Renal cortex interstitium (tissue), 11 donors: Measurements from ENCODE around the gene SNED1. TPM values are rescaled to one million over a fixed set of nuclear protein-coding genes. Genes with fewer than 3 reads are reported as not detected.
A peak's percentile ranks its signal among the peaks of the same experiment; 100 is the strongest.
"Not testable (repeated sequence)": the region's sequence is repeated elsewhere in the genome, so short reads cannot be mapped to it uniquely, and the experiment has no call there.

Experiments
- DNase-seq, 11 donors: peaks; one replicate each; pipeline ENCODE4 v3.0.0-alpha.2; 2013; ENCODE audit warnings: low read depth in 9 of 11, low spot score in 4 of 11; ENCODE audit errors: extremely low read depth in 1 of 11
- polyA plus RNA-seq, 3 donors: library from polyadenylated mRNA; unstranded; fragments of 120-200 nt; gene quantifications; one replicate each; pipeline ENCODE4 v1.2.1, GENCODE V29; 2013; ENCODE audit not compliant: insufficient read length in 3 of 3

The SNED1 gene
- polyA plus RNA-seq, 3 donors = 6.1 to 13.9 (median 8.1) TPM

DNA sequence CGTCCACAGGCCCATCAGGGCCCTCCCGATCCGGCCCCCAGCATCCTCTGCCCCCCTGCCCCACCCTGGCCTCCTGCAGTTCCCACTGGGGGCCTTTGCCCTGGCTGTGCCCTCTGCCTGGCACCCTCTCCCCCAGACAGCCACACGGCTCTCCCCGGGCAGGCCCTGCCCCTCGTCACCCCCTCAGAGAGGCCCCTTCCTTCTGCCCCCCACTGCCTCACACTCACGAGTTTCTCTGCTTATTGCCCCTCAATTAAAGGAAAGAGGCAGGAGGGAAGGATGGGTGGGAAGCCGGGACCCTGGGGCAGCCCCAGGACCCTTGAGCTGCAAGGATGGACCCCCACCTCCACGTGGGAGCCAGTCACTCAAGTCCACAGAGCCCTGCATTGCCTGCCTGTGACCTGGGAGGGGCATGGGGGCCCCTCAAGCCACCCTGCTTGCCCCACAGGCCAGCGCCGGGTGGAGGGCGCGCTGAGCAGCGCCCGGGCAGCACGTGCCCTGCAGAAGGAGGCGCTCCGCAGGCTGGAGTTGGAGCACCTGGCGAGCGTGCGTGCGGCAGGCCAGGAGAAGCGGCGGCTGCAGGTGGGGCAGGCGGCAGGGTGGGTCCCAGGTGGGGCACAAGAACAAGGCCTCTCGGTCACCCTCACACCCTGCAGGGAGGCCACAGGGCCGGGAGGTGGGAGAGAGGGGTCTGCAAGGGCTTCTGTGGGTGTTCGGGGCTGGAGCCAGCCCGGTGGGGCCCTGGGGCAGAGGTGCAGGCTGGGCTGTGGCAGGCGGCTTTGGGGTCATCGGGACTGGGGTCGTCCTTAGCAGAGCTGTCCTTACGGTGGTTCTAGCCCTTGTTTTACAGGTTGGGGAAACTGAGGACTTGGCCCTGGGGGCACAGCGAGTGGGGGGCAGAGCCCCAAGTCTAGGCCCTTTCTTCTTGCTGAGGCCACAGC, 30.5 kb upstream of the SNED1 start:
- DNase-seq = no peak

DNA sequence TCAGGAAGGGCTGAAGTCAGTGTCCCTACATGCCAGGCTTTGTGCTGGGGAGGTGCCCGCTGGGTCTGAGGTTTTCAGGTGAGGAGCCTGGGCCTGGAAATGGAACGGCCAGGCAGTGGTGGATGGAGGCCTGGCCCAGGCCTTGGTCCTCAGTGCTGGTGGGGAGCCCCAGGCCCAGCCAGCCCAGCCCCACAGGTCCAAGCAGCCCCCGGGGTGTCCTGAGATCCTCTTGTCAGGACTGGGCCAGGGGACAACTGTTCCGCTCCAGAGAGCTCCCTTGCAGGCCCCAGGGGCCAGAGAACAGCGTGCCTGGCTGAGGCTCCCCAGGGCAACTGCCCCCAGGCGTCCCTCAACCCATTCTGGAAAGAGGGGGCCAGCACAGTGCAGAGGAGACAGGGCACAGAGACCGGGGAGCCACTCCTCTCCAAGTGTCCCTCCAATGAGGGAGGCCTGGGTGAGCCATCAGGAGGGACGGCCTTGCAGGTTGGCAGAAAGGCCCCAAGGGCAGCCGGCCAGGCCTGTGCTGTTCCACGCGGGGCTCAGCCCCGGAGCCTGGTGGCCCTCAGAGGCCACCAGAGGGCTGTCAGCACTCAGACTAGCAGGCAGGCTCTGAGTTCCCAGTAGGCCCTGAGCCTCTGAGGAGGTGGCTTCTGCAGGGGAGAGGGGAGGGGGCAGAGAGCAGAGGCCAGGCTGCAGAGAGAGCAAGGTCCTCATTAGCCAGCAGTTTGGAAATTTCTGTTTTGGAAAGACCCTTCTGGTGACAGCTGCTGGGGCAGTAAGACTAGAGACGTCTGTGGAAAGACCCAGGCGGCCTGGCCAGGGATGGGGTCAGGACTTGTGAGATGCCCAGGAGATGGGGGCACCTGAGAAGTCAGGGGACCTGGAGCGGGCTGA, 29.4 kb upstream of the SNED1 start:
- no peak for DNase-seq

DNA sequence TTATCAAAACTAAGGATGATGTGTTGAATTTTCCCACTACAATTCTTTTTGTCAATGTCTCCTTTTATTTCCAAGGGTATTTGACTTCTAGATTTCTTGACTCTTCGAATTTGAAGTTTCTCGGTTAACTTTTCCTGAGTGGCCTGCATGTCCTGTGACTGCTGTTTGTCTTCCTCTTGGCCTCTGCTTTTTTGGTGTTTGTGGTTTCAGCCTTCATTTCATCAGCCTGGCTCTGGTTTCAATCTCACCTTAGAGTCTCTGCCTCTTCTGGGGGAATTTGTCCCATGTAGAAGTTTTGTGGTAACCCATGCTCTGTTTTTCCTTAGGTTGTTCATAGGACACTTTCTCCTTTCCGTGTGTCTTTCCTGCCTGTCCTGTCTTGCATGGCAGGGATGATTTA, 28.3 kb upstream of the SNED1 start:
- DNase-seq = no peak

DNA sequence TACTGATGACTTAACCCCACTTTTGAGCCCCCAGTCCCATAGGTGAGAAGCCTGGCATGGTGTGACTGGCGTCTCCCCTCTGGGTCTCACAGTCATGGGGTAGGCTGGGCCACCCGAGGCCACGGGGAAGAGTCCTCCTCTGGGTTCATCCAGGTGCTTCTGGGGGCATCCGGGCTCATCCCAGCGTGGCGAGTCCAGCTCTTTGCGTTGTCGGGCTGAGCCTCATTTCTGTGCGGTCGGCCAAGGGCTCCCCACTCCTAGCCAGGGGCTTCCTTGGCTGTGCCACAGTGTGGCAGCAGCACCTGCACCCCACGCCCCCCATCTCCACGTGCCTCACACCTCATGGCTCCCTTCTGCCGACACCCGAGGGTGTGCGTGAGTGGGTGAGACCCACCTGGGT, 27.6 kb upstream of the SNED1 start:
- no peak for DNase-seq

DNA sequence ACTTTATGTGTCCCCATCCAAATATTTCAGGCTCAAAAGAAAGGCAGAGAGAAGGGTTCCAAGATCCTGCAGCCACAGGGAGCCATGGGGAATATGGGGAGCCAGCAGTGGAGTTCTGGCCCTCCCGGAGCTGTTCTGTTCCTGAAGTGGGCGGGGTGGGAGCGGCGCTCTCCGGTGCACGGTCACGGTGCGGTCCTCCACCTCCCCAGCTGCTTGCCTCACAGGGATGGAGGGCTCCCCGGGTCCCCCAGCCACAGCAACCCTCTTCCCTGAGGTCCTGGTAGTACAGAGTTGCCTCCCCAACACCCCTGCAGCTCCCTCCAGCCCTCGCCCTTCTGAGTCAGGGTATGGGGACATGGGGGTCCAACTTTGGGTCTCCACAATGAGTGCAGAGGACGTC, 26.2 kb upstream of the SNED1 start:
- DNase-seq = no peak

DNA sequence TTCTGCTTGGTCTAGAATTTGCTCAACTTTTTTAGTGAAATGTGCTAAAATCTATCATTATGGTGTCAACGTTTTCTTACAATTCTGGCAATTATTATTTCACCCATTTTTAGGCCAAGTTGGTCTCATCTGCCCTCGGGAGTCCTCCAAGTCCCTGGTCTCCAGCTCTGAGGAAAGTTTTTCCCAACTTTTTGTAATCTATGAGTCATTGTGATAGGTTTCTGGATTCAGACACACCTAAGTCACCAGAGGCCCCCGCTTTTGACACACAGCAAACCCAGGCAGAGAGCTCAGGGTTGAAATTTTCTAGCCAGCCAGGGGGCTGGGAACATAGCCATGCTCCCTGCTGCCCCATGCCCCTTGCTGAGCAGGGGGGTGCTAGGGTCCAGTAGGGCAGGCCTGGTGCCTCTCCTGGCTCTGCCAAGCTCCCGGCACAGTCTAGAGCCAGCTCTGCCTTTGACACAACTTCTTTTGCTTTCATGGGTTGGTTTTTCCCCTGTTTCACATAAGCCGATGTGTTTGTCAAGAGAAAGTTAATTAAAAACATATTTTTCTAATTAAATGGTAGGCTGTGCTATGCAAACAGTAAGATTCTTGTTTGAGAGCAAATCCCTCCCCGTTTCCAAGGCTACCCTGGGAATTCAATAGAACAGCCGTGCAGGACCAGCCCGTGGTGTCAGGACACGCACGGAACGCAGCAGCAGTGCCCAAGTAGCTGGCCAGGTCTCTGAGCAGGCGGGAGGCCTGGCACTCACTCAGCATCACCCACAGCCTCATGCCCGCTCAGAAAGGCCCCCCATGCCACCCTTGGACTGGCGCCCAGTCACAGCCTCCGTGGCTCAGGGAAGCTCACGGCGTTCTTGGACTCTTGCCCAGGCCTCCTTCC, 25.5 kb upstream of the SNED1 start:
- DNase-seq = no peak

DNA sequence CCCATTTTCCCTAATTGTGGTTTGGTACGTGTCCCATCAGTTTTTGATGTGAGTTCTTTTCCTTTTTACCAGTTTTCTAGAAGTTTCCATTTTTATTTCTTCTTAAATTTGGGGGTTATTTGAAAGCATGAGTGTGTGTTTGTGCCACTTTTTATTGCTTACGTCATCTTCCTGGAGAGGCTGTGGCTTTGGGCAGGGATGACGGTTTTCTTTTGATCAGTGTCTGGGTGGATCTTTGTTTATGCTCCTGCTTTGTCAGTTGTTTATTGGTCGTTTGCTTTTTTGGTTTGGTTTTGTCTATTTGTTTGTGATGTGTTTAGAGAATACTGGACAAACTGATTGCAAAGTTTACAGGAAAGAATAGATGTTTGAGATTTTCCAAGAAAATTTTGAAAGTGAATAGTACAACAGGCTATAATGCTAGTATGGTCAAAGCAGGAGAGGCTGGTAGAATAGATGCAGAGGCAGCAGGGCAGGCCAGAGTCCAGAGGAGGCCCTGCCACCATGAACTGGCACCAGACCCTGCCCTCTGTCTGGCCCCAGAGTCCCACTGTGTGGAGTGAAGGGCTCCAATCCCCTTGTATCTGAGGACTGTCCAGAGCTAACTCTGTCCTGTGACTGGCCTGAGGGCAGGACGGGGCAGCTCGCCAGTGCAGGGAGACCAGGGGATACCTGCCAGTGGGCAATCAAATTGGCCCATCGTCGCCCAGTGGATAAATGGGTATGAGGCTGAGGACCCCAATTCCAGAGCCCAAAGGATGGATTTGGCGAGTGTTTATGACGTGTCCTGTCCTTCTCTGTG, 23.4 kb upstream of the SNED1 start:
- no peak for DNase-seq

DNA sequence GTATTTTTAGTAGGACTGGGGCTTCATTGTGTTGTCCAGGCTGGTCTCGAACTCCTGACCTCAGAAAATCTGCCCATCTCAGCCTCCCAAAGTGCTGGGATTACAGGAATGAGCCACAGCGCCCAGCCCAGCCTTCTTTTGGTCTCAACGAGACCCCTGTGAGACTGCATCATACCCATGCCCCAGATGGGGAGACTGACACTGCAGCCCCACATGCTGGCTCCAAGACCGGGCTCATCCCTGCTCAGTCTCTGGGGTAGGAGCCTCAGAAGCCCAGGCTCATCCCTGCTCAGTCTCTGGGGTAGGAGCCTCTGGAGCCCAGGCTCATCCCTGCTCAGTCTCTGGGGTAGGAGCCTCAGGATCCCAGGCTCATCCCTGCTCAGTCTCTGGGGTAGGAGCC, 22.5 kb upstream of the SNED1 start:
- DNase-seq = not testable (repeated sequence)

DNA sequence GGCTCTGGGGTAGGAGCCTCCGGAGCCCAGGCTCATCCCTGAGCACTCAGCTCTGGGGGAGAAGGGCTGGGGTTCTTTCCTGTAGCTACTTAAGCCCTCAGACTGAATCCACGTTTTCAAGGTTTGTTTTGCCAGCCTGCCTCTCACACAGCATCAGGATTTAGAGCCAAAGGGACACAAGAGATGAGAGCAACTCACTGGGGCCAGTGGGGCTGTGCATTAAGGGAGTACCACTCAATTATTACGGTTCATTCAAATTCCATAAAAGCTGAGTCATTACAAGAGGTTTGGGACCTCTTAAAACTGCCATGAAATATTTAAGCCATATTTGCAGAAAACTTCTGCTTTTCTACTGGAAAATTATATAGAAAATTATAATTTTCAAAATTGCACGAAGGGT, 17.1 kb upstream of the SNED1 start:
- no peak for DNase-seq

DNA sequence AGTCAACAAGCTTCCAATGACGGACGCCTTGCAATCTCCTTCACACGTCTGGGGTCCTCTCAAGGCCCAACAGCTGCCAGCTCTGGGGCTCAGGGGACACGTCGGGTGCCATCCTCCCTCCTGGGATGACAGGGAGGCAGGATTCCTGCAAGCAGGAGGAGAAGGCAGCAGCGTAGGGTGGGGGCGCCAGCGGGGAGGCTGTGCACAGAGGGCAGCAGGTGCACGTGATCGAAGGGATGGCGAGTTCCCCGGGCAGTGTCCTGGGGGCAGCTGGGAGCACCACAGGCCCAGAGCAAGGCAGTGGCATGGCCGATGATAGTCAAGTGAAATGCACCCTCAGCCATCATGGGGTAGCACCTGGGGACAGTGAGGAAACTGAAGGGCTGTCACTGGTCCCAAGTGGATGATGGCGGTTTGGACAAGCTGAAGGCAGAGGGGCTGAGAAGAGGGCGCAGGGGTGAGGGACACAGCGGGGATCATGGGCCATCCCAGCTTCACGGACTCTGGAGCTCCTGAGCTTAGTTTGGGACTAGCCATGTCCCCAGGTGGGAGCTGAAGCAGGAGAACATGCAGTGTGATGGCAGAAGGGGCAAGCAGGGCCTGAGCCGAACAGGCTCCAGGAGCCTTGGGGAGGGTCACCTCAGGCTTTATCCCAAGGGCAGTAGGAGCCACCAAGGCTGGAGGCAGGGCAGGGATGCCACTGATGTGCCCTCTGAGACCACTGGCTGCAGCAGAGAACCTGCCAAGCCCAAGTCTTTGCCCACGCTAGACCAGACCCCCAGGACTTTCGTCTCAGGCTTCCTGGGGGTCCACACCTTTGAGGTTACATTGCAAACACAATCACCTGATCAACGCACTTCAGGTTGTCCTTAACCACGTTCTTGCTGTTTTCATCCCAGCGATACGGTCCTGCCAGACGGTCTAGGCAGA, 16.3 kb upstream of the SNED1 start:
- no peak for DNase-seq

DNA sequence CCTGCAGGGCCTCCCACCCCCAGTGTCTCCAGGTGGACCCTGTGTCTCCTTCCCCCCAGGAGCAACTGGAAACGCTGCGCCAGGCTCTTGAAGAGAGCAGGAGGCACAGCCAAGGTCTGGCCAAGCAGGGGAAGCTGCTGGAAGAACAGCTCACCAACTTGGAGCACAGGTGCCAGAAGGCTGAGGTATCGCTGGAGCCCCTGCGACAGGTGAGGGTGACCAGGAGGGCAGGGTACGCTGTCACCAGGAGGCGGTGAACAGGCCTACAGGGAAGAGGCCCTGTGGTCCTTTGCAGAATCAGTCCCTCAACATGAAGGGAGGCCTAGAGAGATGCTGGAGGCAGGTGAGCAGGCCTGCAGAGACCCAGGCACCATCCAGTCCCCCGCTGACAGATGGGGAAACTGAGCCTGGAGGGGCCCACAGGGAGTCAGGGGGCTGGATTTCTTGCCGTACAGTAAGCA, 15.6 kb upstream of the SNED1 start:
- no peak for DNase-seq

DNA sequence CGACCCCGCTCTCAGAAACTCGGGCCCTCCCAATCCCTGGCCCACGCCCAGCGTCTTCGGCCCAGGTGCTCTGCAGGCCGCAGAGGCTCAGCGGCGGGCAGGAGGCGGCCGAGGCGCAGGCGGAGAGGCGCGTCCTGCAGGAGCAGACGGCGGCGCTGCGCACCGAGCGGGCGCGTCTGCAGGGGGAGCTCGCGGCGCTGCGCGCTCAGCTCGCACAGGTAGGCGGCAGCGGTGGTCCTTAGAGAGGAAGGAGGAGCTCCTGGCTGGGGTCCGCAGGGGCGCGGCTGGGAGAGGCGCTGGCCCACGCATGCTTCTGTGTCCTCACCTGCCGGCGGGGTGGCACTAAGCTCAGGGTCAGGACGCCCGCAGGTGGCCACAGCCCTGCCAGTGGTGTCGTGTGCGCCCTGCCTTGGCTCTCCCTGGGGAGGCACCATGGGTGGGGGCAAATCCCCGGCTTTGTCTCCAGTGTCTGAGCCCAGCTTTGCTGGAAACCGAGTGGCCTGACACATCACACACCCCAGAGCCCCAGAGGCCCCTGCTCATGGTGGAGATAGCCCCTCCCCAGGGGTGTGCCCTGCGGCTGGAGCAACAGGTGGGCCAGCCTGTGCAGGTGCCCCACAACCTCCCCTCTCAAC, 14.9 kb upstream of the SNED1 start:
- peak in 4 of 11 donors; percentile 42 to 58 (median 50) for DNase-seq

DNA sequence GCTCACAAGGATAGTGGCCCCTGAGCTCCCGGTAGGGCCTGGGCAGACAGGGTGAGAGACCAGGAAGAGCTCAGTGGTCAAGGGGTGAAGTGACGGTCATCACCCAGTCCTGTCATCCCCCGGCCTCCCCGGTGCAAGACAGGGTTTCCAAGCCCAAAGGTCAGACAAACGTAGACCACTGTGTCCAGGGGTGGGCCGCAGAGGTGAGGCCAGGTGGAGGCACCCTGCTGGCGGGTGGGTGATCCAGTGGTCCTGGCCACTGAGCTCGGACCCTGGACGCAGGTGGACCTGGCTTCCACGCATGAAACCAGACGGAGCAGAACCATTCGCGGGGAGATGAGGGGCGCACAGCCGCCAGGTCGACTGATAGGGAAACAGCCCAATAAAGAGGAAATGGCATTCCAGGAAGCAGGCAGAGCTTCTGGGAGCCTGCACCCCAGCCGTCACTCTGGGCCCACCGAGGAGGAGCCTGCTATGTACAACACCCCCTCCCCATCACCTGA, 14.4 kb upstream of the SNED1 start:
- DNase-seq = no peak

DNA sequence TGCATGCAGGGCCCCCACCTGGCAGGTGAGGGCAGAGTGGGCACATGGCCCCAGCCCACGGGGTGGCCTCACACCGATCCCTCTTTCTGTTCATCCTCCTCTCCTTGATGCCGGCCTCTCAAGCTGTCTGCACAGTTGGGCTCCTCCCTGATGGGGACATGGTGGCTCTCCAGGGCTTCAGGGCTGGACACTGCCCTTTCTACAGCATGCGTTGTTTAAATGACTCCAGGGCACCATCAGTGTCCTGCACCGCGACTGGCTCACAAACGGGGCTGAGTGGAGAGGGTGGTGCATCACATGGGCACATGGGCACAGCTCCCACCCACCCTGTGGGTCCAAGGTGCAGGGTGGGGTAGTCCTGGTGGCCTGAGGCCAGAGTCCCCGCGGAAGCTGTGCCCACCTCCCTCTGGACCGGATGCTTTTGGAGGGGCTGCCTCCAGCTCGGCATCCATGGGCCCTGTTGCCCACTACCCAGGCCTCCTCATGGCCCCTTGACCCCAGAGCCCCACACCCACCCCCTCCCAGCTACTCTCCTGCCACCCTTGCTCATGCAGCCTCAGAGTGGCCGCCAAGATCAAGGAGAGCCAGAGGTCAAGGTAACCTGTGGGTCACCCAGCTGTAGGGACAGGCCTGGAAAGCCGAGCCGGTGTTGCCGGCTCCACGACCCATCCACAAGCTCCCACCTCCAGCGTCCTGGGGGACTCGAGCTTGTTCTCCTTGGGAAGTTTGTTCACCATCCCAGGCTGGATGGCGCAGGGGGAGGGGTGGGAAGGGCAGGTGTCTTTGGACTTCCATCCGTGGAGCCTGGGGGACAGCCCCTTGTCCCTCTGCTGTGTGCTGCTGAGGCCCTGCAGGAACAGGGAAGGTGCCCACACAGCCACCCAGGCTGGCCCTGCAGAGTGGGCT, 12.3 kb upstream of the SNED1 start:
- DNase-seq = no peak

DNA sequence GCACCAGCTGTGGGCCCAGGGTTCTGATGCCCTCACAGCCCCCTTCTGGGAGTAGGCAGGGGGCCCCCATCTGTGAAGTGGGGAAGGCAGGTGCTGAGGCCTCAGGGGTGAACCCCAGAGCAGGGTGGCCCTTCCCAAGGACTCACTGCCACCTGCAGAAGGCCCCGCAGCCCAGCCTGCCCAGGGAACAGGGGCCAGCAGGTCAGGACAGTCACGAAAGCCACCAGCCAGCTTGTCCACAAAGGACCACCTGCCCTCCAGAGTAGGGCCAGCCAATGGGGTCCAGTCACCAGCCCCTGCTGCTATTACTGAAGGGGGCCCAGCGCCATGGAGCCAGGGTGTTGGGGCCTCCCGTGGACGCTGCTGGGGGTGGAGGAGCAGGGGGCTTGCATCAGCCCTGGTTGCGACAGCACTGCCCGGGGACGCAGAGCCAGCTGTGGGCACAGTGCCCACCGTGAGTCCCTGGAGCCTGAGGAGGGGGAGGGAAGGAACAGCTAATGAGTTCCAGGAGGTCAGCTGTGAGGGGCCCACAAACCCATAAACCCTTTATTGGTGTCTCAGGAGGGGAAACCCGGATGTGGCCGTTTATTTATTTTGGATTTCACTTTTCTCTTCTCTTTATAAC, 11.5 kb upstream of the SNED1 start:
- DNase-seq = no peak
